ENCODE data around the gene KRT84.

Gene KRT84

GRCh38 chr12:52359621-52360061, 25.8 kb downstream of the KRT84 start:
- Histone ChIP-seq H3K4me3 (no peak overlapping the region), H3K9me3 (no peaks in the 10 kb centered on the region), H3K36me3 (replicated peaks) (no peaks in the 10 kb centered on the region), H3K27me3 (ENCODE audit: low read depth) (no peaks in the 10 kb centered on the region), H3K4me1 (no peaks in the 10 kb centered on the region)
- DNase-seq (ENCODE audit: low spot score in 2 of 2), result no peak
- in situ Hi-C loops (cut with MboI; ENCODE audit: low sequenced_read_pairs), result loop anchor here (10.0 kb wide), 1 partner anchor 515 kb away; no protein-coding TSS in a partner anchor

- H3K4me1 ChIP-seq, result no peaks in the 10 kb centered on the region
- no peaks in the 10 kb centered on the region for H3K9me3 ChIP-seq
- no peaks in the 10 kb centered on the region for H3K36me3 ChIP-seq (replicated peaks)
- in situ Hi-C loops (cut with MboI; ENCODE audit: low sequenced_read_pairs), result no loop called here
- no peaks in the 10 kb centered on the region for H3K27me3 ChIP-seq (ENCODE audit: low read depth)
- DNase-seq (ENCODE audit: low spot score in 2 of 2), result no peak
- H3K4me3 ChIP-seq, result no peak overlapping the region
Measured at GRCh38 chr12:52358575-52359350, 26.7 kb downstream of the KRT84 start.

GRCh38 chr12:52356762-52357580, 28.5 kb downstream of the KRT84 start:
- H3K4me1 ChIP-seq, result no peaks in the 10 kb centered on the region
- in situ Hi-C loops (cut with MboI; ENCODE audit: low sequenced_read_pairs), result no loop called here

GRCh38 chr12:52356031-52356761, 29.3 kb downstream of the KRT84 start:
- H3K27me3 ChIP-seq (ENCODE audit: low read depth), result no peaks in the 10 kb centered on the region; the same call in 1 of the 2 replicates

More at GRCh38 chr12:52356762-52357580, 28.5 kb downstream of the KRT84 start:
- no peak overlapping the region for H3K4me3 ChIP-seq
- no peaks in the 10 kb centered on the region; the same call in 1 of the 2 replicates for H3K27me3 ChIP-seq (ENCODE audit: low read depth)
- H3K9me3 ChIP-seq, result no peaks in the 10 kb centered on the region
- no peaks in the 10 kb centered on the region for H3K36me3 ChIP-seq (replicated peaks)
- no peak for DNase-seq (ENCODE audit: low spot score in 2 of 2)

GRCh38 chr12:52355176-52355575, 30.3 kb downstream of the KRT84 start:
- Histone ChIP-seq H3K4me3 (no peak overlapping the region), H3K4me1 (no peaks in the 10 kb centered on the region), H3K9me3 (no peaks in the 10 kb centered on the region), H3K36me3 (replicated peaks) (no peaks in the 10 kb centered on the region), H3K27me3 (ENCODE audit: low read depth) (no peaks in the 10 kb centered on the region; the same call in 1 of the 2 replicates)
- DNase-seq (ENCODE audit: low spot score in 2 of 2), result no peak
- in situ Hi-C loops (cut with MboI; ENCODE audit: low sequenced_read_pairs), result no loop called here

More at GRCh38 chr12:52356031-52356761, 29.3 kb downstream of the KRT84 start:
- Histone ChIP-seq H3K4me3 (no peak overlapping the region), H3K36me3 (replicated peaks) (no peaks in the 10 kb centered on the region), H3K9me3 (no peaks in the 10 kb centered on the region), H3K4me1 (no peaks in the 10 kb centered on the region)
- no peak for DNase-seq (ENCODE audit: low spot score in 2 of 2)
- in situ Hi-C loops (cut with MboI; ENCODE audit: low sequenced_read_pairs), result no loop called here

- no peak overlapping the region for H3K4me3 ChIP-seq
- H3K4me1 ChIP-seq, result no peaks in the 10 kb centered on the region
- H3K27me3 ChIP-seq (ENCODE audit: low read depth), result no peaks in the 10 kb centered on the region; the same call in 1 of the 2 replicates
- H3K9me3 ChIP-seq, result no peaks in the 10 kb centered on the region
- in situ Hi-C loops (cut with MboI; ENCODE audit: low sequenced_read_pairs), result no loop called here
- DNase-seq (ENCODE audit: low spot score in 2 of 2), result no peak
- no peaks in the 10 kb centered on the region for H3K36me3 ChIP-seq (replicated peaks)
Measured at GRCh38 chr12:52354200-52354599, 31.3 kb downstream of the KRT84 start.

- in situ Hi-C loops (cut with MboI; ENCODE audit: low sequenced_read_pairs), result no loop called here
- no peaks in the 10 kb centered on the region for H3K9me3 ChIP-seq
- no peaks in the 10 kb centered on the region for H3K4me1 ChIP-seq
- H3K4me3 ChIP-seq, result no peak overlapping the region
- no peaks in the 10 kb centered on the region; the same call in 1 of the 2 replicates for H3K27me3 ChIP-seq (ENCODE audit: low read depth)
- H3K36me3 ChIP-seq (replicated peaks), result no peaks in the 10 kb centered on the region
- DNase-seq (ENCODE audit: low spot score in 2 of 2), result no peak
Measured at GRCh38 chr12:52353766-52354165, 31.7 kb downstream of the KRT84 start.

GRCh38 chr12:52352951-52353350, 32.5 kb downstream of the KRT84 start:
- no peak for DNase-seq (ENCODE audit: low spot score in 2 of 2)
- no peaks in the 10 kb centered on the region for H3K36me3 ChIP-seq (replicated peaks)
- no peaks in the 10 kb centered on the region for H3K9me3 ChIP-seq
- no peak overlapping the region for H3K4me3 ChIP-seq
- H3K4me1 ChIP-seq, result no peaks in the 10 kb centered on the region
- no peaks in the 10 kb centered on the region; the same call in 1 of the 2 replicates for H3K27me3 ChIP-seq (ENCODE audit: low read depth)
- in situ Hi-C loops (cut with MboI; ENCODE audit: low sequenced_read_pairs), result no loop called here

GRCh38 chr12:52351196-52352059, 34.0 kb downstream of the KRT84 start:
- Histone ChIP-seq H3K36me3 (replicated peaks) (no peaks in the 10 kb centered on the region), H3K4me3 (no peak overlapping the region), H3K27me3 (ENCODE audit: low read depth) (no peaks in the 10 kb centered on the region; the same call in 1 of the 2 replicates), H3K4me1 (no peaks in the 10 kb centered on the region), H3K9me3 (no peaks in the 10 kb centered on the region)
- no peak for DNase-seq (ENCODE audit: low spot score in 2 of 2)
- in situ Hi-C loops (cut with MboI; ENCODE audit: low sequenced_read_pairs), result no loop called here

- no peaks in the 10 kb centered on the region; the same call in 1 of the 2 replicates for H3K27me3 ChIP-seq (ENCODE audit: low read depth)
- H3K9me3 ChIP-seq, result no peaks in the 10 kb centered on the region
- no peak for DNase-seq (ENCODE audit: low spot score in 2 of 2)
- H3K4me3 ChIP-seq, result no peak overlapping the region
- in situ Hi-C loops (cut with MboI; ENCODE audit: low sequenced_read_pairs), result no loop called here
- H3K4me1 ChIP-seq, result no peaks in the 10 kb centered on the region
- no peaks in the 10 kb centered on the region for H3K36me3 ChIP-seq (replicated peaks)
Measured at GRCh38 chr12:52350786-52351185, 34.7 kb downstream of the KRT84 start.

GRCh38 chr12:52350021-52350620, 35.3 kb downstream of the KRT84 start:
- H3K27me3 ChIP-seq (ENCODE audit: low read depth), result no peaks in the 10 kb centered on the region; the same call in 1 of the 2 replicates
- no peak overlapping the region for H3K4me3 ChIP-seq
- in situ Hi-C loops (cut with MboI; ENCODE audit: low sequenced_read_pairs), result no loop called here
- no peaks in the 10 kb centered on the region for H3K9me3 ChIP-seq
- no peaks in the 10 kb centered on the region for H3K36me3 ChIP-seq (replicated peaks)
- no peaks in the 10 kb centered on the region for H3K4me1 ChIP-seq
- DNase-seq (ENCODE audit: low spot score in 2 of 2), result no peak

- in situ Hi-C loops (cut with MboI; ENCODE audit: low sequenced_read_pairs), result no loop called here
- H3K27me3 ChIP-seq (ENCODE audit: low read depth), result no peaks in the 10 kb centered on the region; the same call in 1 of the 2 replicates
- DNase-seq (ENCODE audit: low spot score in 2 of 2), result no peak
Measured at GRCh38 chr12:52349196-52349595, 36.3 kb downstream of the KRT84 start.

More at GRCh38 chr12:52349196-52349595, 36.3 kb downstream of the KRT84 start:
- Histone ChIP-seq H3K9me3 (no peaks in the 10 kb centered on the region), H3K4me1 (no peaks in the 10 kb centered on the region), H3K4me3 (no peak overlapping the region), H3K36me3 (replicated peaks) (no peaks in the 10 kb centered on the region)

Data from HAP-1 (cell line).